Muscle of leg (tissue), 11 donors: ENCODE results near the gene FAM83G. TPM values are rescaled to one million over a fixed set of nuclear protein-coding genes. Genes with fewer than 3 reads are reported as not detected.

ENCODE experiments used
- DNase-seq: peaks from one replicate; pipeline ENCODE4 v3.0.0; 2013
- H3K27ac ChIP-seq: one replicate; pipeline ENCODE4 v1.5.1; 2013; ENCODE audit warnings: mild to moderate bottlenecking, low read length, control low read depth
- H3K27me3 ChIP-seq: one replicate; pipeline ENCODE4 v1.6.1; 2013; ENCODE audit warnings: low read length; ENCODE audit not compliant: control insufficient read depth, insufficient read depth
- H3K36me3 ChIP-seq: one replicate; pipeline ENCODE4 v1.6.1; 2013; ENCODE audit warnings: low read length; ENCODE audit not compliant: control insufficient read depth, insufficient read depth
- H3K4me1 ChIP-seq: one replicate; pipeline ENCODE4 v1.6.1; 2013; ENCODE audit warnings: low read length; ENCODE audit not compliant: control insufficient read depth, insufficient read depth
- H3K4me3 ChIP-seq: one replicate; pipeline ENCODE4 v1.5.1; 2013; ENCODE audit warnings: low read length, control low read depth
- H3K9me3 ChIP-seq: replicated peaks from 2 replicates; pipeline ENCODE4 v1.6.1; 2013; ENCODE audit warnings: low read depth, low read length; ENCODE audit not compliant: control insufficient read depth
- WGBS: methylation state at CpG from one replicate; pipeline ENCODE4 v1.1.5; 2013; ENCODE audit warnings: missing lambda C conversion rate; ENCODE audit not compliant: insufficient coverage; 5-methylcytosine and 5-hydroxymethylcytosine counted together
- polyA plus RNA-seq, 8 donors: library from polyadenylated mRNA; unstranded; fragments of 120-200 nt; gene quantifications; one replicate each; pipeline versions ENCODE4 v1.2.1 to v1.2.3, GENCODE V29; 2013; ENCODE audit warnings: inconsistent platforms in 1 of 8, low replicate concordance in 1 of 8; ENCODE audit not compliant: insufficient read length in 8 of 8, insufficient read depth in 1 of 8
- total RNA-seq: library from RNA; stranded (reverse); fragments of 120-200 nt; gene quantifications from one replicate; pipeline ENCODE4 v1.2.4, GENCODE V29; 2013

The FAM83G gene
- total and polyA plus RNA-seq, 9 donors, result 0.11 to 1.4 (median 0.26) TPM

DNA sequence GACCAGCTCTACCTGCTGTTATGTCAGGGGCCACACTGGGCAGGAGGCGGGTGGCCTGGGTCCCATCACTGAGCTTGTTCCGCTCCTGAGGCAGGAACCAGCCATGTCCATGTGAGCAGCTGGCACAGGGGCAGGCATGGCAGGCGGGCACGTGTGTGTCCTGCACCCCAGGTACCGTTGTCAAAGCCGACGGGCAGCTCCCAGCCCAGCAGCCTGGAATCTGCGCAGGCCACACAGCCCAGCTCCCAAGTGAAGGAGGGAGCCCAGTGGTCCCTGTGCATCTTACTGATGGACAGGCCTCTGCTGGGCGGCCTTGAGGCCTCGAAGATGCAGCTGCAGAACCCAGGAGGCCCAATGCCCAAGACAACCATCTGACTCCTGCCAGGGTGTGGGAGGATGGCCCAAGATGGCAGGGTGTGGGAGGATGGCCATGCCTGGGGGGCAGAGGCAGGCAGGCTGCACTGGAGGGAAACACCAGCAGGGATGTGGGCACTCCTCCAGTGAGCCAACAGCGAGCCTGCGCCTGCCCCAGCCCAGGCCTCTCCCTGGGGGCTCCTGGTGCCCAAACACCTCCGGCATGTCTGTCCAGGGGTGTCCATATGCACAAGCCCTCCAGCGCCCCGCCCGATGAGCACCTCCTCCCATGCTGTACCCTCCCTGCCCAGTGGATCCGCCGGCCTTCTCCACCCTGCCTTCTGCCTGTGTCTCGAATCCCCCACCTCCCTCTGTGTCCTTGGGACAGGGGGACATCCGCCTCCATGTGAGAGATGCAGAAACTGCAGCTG lies 12.8 kb downstream of the FAM83G start:
- Histone ChIP-seq H3K27me3 (no peaks in the 10 kb centered on the region), H3K4me3 (no peak overlapping the region), H3K36me3 (no peaks in the 10 kb centered on the region), H3K4me1 (no peaks in the 10 kb centered on the region), H3K27ac (no peak overlapping the region), H3K9me3 (peaks cover 5% of the 10 kb centered on the region)
- WGBS, result 90% methylated on average over 18 of the region's 20 CpGs
- no peak for DNase-seq

DNA sequence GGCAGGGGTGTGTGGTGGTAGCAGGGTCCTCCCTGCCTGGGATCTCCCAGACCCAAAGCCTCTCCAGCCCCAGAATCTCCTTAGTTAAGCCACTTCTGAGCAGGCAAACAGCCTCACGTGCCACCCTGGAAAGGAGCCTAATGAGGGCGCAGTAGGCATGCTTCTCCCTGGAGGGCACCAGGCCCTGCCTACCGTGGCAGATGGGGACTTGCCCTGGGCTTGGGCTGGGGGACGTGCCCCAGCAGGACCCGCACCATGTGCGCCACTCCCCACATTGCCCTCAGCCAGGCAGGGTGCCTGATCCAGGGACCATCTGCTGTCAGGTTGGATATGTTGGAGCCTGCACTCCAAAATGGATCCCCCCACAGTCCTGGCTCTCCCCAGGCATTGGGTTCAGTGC lies 14.2 kb downstream of the FAM83G start:
- WGBS, result 86% methylated on average over 2 of the region's 6 CpGs
- H3K27me3 ChIP-seq, result no peaks in the 10 kb centered on the region

DNA sequence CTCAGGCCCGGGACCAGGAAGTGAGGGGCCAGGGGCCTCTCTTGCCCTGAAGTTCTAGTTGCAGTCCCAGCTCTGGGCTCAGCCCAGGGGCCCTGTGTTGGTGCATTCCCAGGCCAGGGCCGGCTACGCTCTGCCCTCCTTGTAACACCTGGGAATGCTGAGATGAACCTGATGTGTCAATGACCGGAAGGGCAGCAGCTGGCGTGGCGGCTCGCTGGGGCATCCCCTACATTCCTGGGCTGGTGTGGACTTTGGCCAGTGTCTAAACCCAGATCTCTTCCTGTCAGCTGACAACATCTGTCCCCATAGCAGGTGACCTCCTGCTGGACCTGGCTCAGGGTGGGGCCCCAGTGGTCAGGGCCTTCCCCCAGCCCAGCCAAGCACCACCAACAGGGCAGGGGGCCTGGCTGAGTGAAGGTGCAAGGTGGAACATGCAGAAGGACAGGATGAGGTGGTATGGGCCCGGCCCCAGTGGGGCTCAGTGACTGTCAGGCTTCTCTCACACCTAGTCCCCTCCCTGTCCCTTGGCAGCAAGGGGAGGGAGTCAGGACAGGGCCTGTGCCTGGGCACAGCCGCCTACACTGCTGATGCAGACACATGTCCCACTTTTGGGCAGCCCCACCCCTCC lies 15.9 kb downstream of the FAM83G start:
- Histone ChIP-seq H3K36me3 (no peaks in the 10 kb centered on the region), H3K27me3 (no peaks in the 10 kb centered on the region), H3K4me1 (no peaks in the 10 kb centered on the region), H3K9me3 (no peaks in the 10 kb centered on the region), H3K4me3 (no peak overlapping the region), H3K27ac (no peak overlapping the region)
- WGBS, result 82% methylated on average over 8 of the region's 9 CpGs
- no peak for DNase-seq

More for the DNA sequence above, 14.2 kb downstream of the FAM83G start:
- no peak for DNase-seq
- Histone ChIP-seq H3K4me3 (no peak overlapping the region), H3K4me1 (no peaks in the 10 kb centered on the region), H3K27ac (no peak overlapping the region), H3K36me3 (no peaks in the 10 kb centered on the region), H3K9me3 (peaks cover 3% of the 10 kb centered on the region)

DNA sequence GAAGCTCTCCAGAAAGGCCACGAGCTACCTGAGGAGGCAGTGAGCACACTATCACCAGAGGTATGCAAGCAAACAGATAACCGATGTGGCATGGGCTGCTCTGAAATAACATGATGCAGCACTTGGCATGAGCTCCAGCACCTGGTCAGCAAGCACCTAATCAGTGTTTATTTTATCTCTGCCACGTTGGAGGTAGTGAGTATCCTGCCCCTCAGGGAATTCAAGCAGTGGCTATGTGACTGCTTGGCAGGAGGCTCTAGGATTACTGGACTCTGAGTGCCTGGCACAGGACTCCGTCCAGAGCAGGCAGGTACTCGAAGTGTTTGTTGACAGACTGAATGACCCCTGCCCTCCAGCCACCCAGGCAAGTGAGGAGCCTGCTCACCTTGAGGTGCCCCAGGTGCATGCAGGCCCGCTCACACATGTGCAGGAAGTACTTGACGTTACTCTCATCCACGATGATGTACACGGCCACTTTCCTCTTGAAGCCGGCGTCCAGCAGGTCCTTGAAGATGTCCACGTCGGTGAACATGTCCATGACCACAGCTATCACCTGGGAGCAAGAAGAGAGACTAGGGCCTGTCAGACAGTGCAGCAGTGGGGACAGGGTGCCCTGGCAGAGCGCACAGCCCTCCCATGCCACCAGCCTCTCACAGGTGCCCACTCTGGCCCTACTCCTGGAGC lies 16.6 kb downstream of the FAM83G start:
- no peaks in the 10 kb centered on the region for H3K27me3 ChIP-seq
- H3K9me3 ChIP-seq, result no peaks in the 10 kb centered on the region
- no peak overlapping the region for H3K27ac ChIP-seq
- H3K4me1 ChIP-seq, result no peaks in the 10 kb centered on the region
- WGBS, result 77% methylated on average over 12 of the region's 14 CpGs
- H3K36me3 ChIP-seq, result no peaks in the 10 kb centered on the region
- DNase-seq, result no peak
- no peak overlapping the region for H3K4me3 ChIP-seq

DNA sequence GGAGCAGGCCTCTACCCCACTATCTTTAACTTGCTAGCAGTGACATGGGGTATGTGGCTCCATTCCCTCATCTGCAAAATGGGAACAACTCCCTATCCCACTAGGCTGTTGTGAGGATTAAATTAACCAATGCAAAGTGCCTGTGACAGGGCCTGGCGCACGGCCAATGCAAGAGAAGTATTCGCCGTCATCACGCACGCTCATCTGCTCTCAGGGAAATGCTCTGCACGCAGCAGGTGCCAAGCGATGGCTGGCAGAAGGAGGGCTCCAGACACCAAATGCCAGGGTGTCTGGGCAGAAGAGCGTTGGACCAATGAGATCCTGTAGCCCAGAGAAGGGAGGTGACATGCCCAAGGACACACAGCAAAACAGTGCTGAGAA lies 17.3 kb downstream of the FAM83G start:
- H3K27ac ChIP-seq, result no peak overlapping the region

DNA sequence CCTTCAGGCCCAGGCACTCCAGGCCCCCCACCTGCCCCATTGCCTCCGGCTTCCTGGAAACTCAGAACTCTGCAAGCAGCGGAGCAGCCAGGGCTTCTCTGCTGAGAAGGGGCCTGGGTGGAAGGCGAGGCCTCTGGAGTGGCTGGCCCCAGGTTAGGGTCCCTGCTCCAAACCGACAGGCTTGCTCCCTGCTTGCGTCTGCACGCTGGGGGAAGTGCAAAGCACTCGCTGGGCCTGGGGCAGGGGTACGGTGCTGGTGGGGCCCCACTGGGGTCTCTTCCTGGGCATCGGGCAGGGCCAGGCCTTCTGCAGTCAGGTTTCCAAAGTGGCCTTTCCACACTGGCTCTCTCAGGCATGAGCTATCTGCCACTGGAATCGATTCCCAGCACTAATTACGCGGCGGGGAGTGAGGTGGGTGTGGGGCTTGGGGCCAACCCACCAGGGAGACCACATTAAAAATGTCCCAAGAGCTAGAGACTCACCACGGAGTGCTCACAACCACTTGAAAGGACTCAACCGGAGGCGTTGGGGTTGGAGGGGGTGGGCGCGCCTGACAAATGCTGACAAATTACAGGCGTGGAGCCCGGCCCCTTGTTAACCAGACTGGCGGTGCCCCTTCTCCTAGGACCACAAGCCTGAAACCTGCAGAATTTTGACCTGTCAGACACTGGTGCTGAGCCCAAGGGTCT lies 17.9 kb downstream of the FAM83G start:
- 67% methylated on average over 5 of the region's 21 CpGs for WGBS
- H3K27ac ChIP-seq, result no peak overlapping the region
- no peaks in the 10 kb centered on the region for H3K9me3 ChIP-seq
- no peak overlapping the region for H3K4me3 ChIP-seq
- no peak for DNase-seq
- H3K27me3 ChIP-seq, result no peaks in the 10 kb centered on the region
- H3K4me1 ChIP-seq, result no peaks in the 10 kb centered on the region
- no peaks in the 10 kb centered on the region for H3K36me3 ChIP-seq

More for the DNA sequence above, 17.3 kb downstream of the FAM83G start:
- no peaks in the 10 kb centered on the region for H3K36me3 ChIP-seq
- no peak overlapping the region for H3K4me3 ChIP-seq
- DNase-seq, result no peak
- no peaks in the 10 kb centered on the region for H3K4me1 ChIP-seq
- no peaks in the 10 kb centered on the region for H3K9me3 ChIP-seq
- 78% methylated on average over 9 of the region's 9 CpGs for WGBS
- H3K27me3 ChIP-seq, result no peaks in the 10 kb centered on the region

DNA sequence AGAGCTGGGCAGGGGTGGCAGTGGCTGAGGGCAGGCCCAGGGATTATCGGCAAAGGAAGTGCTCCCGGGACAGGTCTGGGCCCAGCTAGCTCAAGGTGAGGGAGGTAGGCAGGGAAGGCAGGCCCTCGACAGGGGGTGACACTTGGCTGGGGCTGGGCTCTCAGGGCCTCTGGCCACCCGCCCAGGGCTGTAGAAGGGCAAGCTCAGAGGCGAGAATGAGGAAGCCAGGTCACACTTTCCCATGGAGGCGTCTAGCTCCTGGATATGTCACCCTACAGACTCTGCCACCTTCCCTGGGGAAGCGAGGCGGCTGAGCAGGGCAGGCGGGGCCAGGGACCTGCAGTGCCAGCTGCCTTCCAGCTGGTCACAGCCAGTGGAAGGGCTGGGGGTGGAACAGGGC lies 19.1 kb downstream of the FAM83G start:
- Histone ChIP-seq H3K9me3 (no peaks in the 10 kb centered on the region), H3K4me3 (no peak overlapping the region), H3K27me3 (no peaks in the 10 kb centered on the region), H3K36me3 (no peaks in the 10 kb centered on the region), H3K27ac (no peak overlapping the region), H3K4me1 (peaks cover 6% of the 10 kb centered on the region)
- 73% methylated on average over 4 of the region's 9 CpGs for WGBS
- DNase-seq, result no peak

DNA sequence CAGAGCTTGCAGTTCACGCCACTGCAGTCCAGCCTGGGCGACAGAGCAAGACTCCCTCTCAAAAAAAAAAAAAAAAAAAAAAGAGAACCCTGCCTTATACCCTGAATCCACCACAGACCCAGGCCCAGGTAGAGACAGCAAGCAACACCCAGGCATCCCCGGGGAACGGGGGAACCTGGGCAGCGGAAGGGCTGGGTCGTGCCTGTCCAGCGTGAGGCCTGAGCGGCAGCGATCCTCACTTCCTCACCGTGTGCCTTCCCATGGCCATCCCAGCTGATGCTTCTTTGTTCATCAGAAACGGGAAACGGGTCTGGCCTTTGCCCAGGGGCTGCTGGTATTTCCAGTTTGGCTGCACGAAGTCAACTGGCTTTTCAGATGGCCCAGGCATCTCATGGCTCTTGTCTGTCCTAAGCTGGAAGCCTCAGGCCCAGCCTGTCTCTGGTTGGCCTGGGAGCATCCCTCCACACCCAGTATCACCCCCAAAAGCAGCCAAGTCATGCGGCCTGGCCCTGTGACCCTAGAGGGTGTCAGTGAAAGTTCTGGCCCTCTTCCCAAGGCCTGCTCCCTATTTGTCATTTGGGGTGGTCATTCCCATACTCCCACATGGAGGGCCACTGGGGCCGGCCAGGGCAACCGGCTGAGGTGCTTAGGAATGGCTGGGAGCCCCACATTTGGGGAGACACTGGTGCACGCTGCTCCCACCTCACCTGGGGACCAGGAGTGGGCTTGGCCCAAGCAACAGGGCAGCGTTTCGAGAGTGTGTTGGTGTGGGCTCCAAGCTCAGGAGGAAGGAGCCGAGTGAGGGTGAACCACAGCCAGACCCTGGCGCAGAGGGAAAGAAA lies 20.1 kb downstream of the FAM83G start:
- H3K27ac ChIP-seq, result no peak overlapping the region
- H3K36me3 ChIP-seq, result no peaks in the 10 kb centered on the region
- 90% methylated on average over 19 of the region's 21 CpGs for WGBS

DNA sequence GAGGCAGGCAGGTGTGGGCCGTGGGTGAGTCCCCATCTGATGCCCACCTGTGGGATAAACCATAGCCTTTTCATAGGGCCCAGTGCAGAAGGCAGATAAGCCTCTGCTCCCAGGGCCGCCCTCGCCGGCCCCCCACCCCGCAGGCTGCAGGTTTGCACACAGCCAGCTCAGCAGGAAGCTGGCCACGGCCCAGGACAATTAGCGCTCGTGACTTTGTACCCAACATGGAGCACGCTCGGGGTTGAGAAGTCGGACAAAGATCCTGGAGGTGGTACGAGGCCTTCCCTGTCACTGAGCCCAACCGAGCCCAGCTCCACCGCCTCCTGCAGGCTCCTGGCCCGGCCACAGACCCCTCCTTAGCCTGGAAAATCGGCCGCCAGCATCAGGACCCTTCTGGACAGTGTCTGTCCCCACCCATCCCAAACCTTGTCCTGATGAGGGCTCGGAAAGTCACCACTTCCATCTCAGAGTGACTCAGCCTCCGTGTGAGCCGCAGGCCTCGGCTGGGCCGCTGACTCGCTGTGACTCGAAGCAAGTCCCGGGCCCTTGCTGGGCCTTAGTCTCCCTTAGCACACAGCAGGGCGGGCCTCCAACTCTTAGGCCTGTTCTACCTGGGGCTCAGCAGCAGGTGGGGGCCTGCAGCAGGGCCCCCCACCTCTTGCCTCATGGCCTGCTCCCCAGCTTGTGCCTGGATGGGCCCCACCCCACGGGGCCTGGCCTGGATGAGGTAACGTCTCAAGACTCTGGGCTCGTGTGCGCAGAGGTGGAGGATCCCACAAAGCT lies 22.7 kb downstream of the FAM83G start:
- Histone ChIP-seq H3K4me3 (no peak overlapping the region), H3K9me3 (no peaks in the 10 kb centered on the region), H3K27ac (no peak overlapping the region), H3K27me3 (no peaks in the 10 kb centered on the region), H3K36me3 (no peaks in the 10 kb centered on the region), H3K4me1 (peaks cover 6% of the 10 kb centered on the region)
- WGBS, result 63% methylated on average over 28 of the region's 30 CpGs
- peak; percentile 18 for DNase-seq

More for the DNA sequence above, 20.1 kb downstream of the FAM83G start:
- no peak overlapping the region for H3K4me3 ChIP-seq
- no peaks in the 10 kb centered on the region for H3K9me3 ChIP-seq
- peaks cover 6% of the 10 kb centered on the region for H3K4me1 ChIP-seq
- DNase-seq, result no peak
- no peaks in the 10 kb centered on the region for H3K27me3 ChIP-seq
